Left lung (tissue), 14 donors: ENCODE measurements around the gene LACTB. TPM values are rescaled to one million over a fixed set of nuclear protein-coding genes. Genes with fewer than 3 reads are reported as not detected.

Experiments used
- ATAC-seq: fragments of 200-7000 bp; cut with Tn5 transposase; one replicate; pipeline ENCODE4 v1.9.1; 2020; ENCODE audit warnings: moderate library complexity
- DNase-seq, 4 donors: peaks; one replicate each; pipeline ENCODE4 v3.0.0-alpha.2; 2013 to 2020
- H3K27ac ChIP-seq, 2 donors: fragments of 200-600 bp; sonication (generic) in 1 of 2; one replicate each; pipeline versions ENCODE4 v1.5.0 to v1.8.0; 2020 to 2021
- H3K27me3 ChIP-seq, 2 donors: fragments of 200-600 bp; sonication (generic) in 1 of 2; one replicate each; pipeline versions ENCODE4 v1.5.0 to v1.8.0; 2020 to 2021
- H3K36me3 ChIP-seq, 2 donors: fragments of 200-600 bp; sonication (generic) in 1 of 2; one replicate each; pipeline versions ENCODE4 v1.5.0 to v1.8.0; 2020 to 2021
- H3K4me1 ChIP-seq, 2 donors: fragments of 200-600 bp; one replicate each; pipeline ENCODE4 v1.8.0; 2021
- H3K4me3 ChIP-seq, 2 donors: fragments of 200-600 bp; sonication (generic) in 1 of 2; one replicate each; pipeline versions ENCODE4 v1.5.0 to v1.8.0; 2020 to 2021; ENCODE audit warnings: mild to moderate bottlenecking in 1 of 2
- H3K9me3 ChIP-seq, 2 donors: fragments of 200-600 bp; sonication (generic) in 1 of 2; one replicate each; pipeline versions ENCODE4 v1.5.0 to v1.8.0; 2020 to 2021
- CTCF ChIP-seq, 2 donors: fragments of 200-600 bp; sonication (generic) in 1 of 2; IDR thresholded peaks; one replicate each; pipeline versions ENCODE4 v1.5.0 to v1.8.0; 2021; ENCODE audit warnings: antibody characterized with exemption in 2 of 2
- intact Hi-C, 2 donors: fragments of 100-400 bp; cut with DNase I; formaldehyde crosslinking; loops; one replicate each; pipeline versions ENCODE4 v1.11.2 to v1.14.2; 2022
- long read RNA-seq, 12 donors: library from polyadenylated mRNA in 2 of 12; unstranded in 2 of 12; transcript quantifications; one replicate each; pipeline ENCODE4 v2.0.0 and lab custom pipeline, GENCODE V29; 2019 to 2026
- polyA plus RNA-seq, 6 donors: library from polyadenylated mRNA; unstranded; fragments of 120-200 nt; gene quantifications; one replicate each; pipeline ENCODE4 v1.2.1, GENCODE V29; 2013; ENCODE audit not compliant: insufficient read length in 6 of 6
- total RNA-seq, 2 donors: library from RNA; stranded (reverse); fragmentation: NEBNext Ultra II Directional; extraction: Animal tissue kit (Norgen Biotek cat#: 25700); gene quantifications; one replicate each; pipeline ENCODE4 v1.2.1, GENCODE V29; 2021
- donor health status: DM: no; HTN: yes; CAD: no.
- donor health status: DM: no; HTN: no; CAD: no.

Gene LACTB
- total RNA-seq (10 to 100 TPM; 28.4 to 41.8 TPM), polyA plus RNA-seq (10 to 100 TPM; 17.9 to 20.8 (median 19.0) TPM)
- long read RNA-seq, donor 1, partial matches to known transcripts = 0 of 6 reads
- long read RNA-seq, donor 1, other reads (novel, unspliced or antisense) = 0 of 6 reads
- long read RNA-seq, donor 2, partial matches to known transcripts = 0 of 2 reads
- long read RNA-seq, donor 2, other reads (novel, unspliced or antisense) = 0 of 2 reads
- long read RNA-seq, donor 3, partial matches to known transcripts = 0 of 5 reads
- long read RNA-seq, donor 3, other reads (novel, unspliced or antisense) = 0 of 5 reads
- long read RNA-seq, donor 4, partial matches to known transcripts = 7 of 8 reads
- long read RNA-seq, donor 4, other reads (novel, unspliced or antisense) = 1 of 8 reads
- long read RNA-seq, donor 5 = 0 reads
- long read RNA-seq, donor 6, partial matches to known transcripts = 0 of 3 reads
- long read RNA-seq, donor 6, other reads (novel, unspliced or antisense) = 0 of 3 reads
- long read RNA-seq, donor 7, partial matches to known transcripts = 0 of 3 reads
- long read RNA-seq, donor 7, other reads (novel, unspliced or antisense) = 0 of 3 reads
- long read RNA-seq, donor 8, partial matches to known transcripts = 0 of 3 reads
- long read RNA-seq, donor 8, other reads (novel, unspliced or antisense) = 0 of 3 reads
- long read RNA-seq, donor 9 = 0 reads
- long read RNA-seq, donor 10, partial matches to known transcripts = 17 of 20 reads
- long read RNA-seq, donor 10, other reads (novel, unspliced or antisense) = 0 of 20 reads
- long read RNA-seq, donor 11 = 0 reads
- long read RNA-seq, donor 12, partial matches to known transcripts = 0 of 2 reads
- long read RNA-seq, donor 12, other reads (novel, unspliced or antisense) = 0 of 2 reads

GRCh38 chr15:63121382-63122001, at the start of gene LACTB:
Gene LACTB, plus strand, starts transcription at chr15:63121861. Its CDS starts 11 bp downstream, at chr15:63121872.
- peak; percentile 93 for ATAC-seq
- no peak for TF ChIP-seq CTCF (IDR thresholded peaks at IDR 0.05)

DNA sequence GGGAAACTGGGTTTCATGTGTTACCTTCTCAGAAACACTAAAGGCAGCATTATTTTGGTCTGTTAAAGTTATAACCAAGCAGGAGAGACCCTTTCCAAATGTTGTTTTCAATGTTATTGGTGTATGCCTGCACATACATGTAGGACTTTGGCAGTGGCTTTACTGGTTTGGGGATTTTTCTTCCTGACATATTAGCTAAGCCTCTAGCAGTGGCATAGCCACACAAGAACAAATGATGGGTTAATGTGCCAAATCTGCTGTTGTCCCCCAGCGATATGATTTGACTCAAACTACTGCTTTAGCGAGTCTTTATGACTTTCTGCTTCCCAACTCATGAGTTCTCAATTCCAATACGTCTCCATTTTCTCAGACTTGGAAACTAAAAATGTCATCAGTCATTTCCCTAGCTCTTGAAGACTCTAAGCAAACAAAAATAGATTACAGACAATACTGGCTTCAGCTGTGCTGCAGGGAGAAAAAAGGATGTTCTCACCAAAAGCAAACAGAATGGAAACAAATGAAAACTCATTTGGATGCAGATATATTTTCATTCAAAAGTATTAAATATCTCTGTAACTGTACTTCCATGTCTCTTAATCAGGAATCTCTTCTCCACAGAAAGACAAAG, 49.5 kb upstream of the LACTB start:
- TF ChIP-seq CTCF (IDR thresholded peaks at IDR 0.05) = no peak
- no peaks in the 10 kb centered on the region for H3K27me3 ChIP-seq
- H3K27ac ChIP-seq = no peak overlapping the region
- peaks cover 6 to 11% of the 10 kb centered on the region in 2 donors for H3K4me1 ChIP-seq
- peaks cover 0 to 45% of the 10 kb centered on the region in 2 donors for H3K36me3 ChIP-seq
- no peak for DNase-seq
- intact Hi-C loops = no loop called here
- no peaks in the 10 kb centered on the region for H3K9me3 ChIP-seq
- no peak overlapping the region for H3K4me3 ChIP-seq
- ATAC-seq = no peak

More at GRCh38 chr15:63121382-63122001, at the start of gene LACTB:
- peak within 1 kb of the TSS; percentile 93 to 98 for H3K27ac ChIP-seq
- H3K27me3 ChIP-seq = no peaks in the 10 kb centered on the region
- H3K4me1 ChIP-seq = peaks cover 7 to 15% of the 10 kb centered on the region in 2 donors
- H3K9me3 ChIP-seq = peaks cover 0 to 12% of the 10 kb centered on the region in 2 donors
- H3K36me3 ChIP-seq = peaks cover 0 to 22% of the 10 kb centered on the region in 2 donors
- intact Hi-C loops = no loop called here
- H3K4me3 ChIP-seq = peak within 1 kb of the TSS; percentile 85 to 99
- peak; percentile 85 to 96 (median 92) for DNase-seq

DNA sequence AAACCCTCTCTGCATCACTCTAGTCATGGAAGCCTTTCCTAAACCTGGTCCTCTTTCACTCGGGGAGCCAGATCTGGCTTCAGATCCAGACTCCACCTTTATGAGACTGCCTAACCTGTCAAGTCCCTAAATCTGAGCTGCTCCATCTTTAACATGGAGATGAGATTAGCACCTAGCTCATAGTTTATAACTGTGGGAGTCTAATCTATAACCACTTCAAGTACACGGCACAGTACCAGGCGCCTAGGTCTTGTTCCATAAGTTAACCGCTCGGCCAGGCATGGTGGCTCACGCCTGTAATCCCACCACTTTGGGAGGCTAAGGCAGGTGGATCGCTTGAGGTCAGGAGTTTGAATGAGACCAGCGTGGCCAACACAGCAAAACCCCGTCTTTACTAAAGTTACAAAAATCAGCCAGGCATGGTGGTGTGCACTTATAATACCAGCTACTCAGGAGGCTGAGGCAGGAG, 48.8 kb upstream of the LACTB start:
- Histone ChIP-seq H3K4me1 (peaks cover 6 to 11% of the 10 kb centered on the region in 2 donors), H3K27me3 (no peaks in the 10 kb centered on the region), H3K36me3 (peaks cover 0 to 38% of the 10 kb centered on the region in 2 donors), H3K27ac (no peak overlapping the region), H3K9me3 (no peaks in the 10 kb centered on the region), H3K4me3 (no peak overlapping the region)
- ATAC-seq (no peak), DNase-seq (no peak)
- no peak for TF ChIP-seq CTCF (IDR thresholded peaks at IDR 0.05)
- intact Hi-C loops = no loop called here

DNA sequence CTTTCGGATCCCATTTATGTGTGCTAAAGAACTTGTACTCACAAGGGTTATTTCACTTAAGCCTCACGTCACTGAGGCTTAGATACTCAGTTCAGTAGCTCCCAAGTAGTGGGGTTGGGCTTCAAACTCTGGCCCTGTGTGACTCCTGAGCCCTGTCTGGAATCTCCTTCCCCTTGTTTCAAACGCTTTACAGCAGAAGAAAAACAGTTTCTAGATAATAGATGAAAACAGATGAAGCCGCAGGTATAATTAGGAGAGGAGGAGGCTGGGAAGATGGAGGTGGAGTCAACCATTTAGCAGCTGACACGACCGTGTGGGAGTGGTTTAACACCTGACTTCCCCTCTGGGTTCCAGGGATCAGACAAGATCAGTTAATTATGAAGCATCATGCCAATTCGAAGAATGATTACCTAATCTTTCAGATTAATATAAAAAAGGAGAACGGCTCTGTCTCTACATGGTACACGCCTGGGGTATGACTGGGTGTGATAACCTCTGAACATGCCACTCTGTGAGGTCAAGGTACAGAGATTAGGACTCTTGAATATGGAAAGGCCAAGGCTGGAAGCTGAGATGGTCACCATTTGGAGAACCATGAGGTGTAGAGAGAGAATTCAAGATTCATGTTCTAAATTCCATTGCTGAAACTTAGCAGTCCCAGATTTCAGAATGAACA, 48.0 kb upstream of the LACTB start:
- ATAC-seq = no peak

More for the DNA sequence above, 48.0 kb upstream of the LACTB start:
- TF ChIP-seq CTCF (IDR thresholded peaks at IDR 0.05) = no peak
- DNase-seq = no peak
- no peaks in the 10 kb centered on the region for H3K9me3 ChIP-seq
- intact Hi-C loops = no loop called here
- peaks cover 6 to 11% of the 10 kb centered on the region in 2 donors for H3K4me1 ChIP-seq
- no peaks in the 10 kb centered on the region for H3K27me3 ChIP-seq
- no peak overlapping the region for H3K27ac ChIP-seq
- peaks cover 0 to 30% of the 10 kb centered on the region in 2 donors for H3K36me3 ChIP-seq
- H3K4me3 ChIP-seq = no peak overlapping the region
